H54 (cell line): ENCODE measurements around the gene LRRC1.
A peak's percentile ranks its signal among the peaks of the same experiment; 100 is the strongest.

Experiments used
- DNase-seq: peaks from one replicate; pipeline ENCODE4 v3.0.0; 2011; ENCODE audit warnings: low spot score, mixed read lengths; ENCODE audit not compliant: insufficient read length
- FAIRE-seq: peaks from 3 replicates; lab custom pipeline; 2011; peaks lifted over from hg19 to GRCh38; lab: Jason Lieb, UNC
- POLR2A ChIP-seq: IDR thresholded peaks from 2 replicates; pipeline ENCODE4 v1.6.1; 2011; ENCODE audit warnings: low read depth, mild to moderate bottlenecking, low read length

LRRC1 gene

GRCh38 chr6:53857318-53858094 is 62.7 kb downstream of the LRRC1 start:
- no peak for FAIRE-seq
- no peak for DNase-seq
- no peak for TF ChIP-seq POLR2A

GRCh38 chr6:53858196-53858595 is 63.4 kb downstream of the LRRC1 start:
- TF ChIP-seq POLR2A = no peak
- no peak for DNase-seq
- no peak for FAIRE-seq

- no peak for DNase-seq
- TF ChIP-seq POLR2A = no peak
- no peak for FAIRE-seq
Observed at GRCh38 chr6:53858913-53859312, 64.1 kb downstream of the LRRC1 start.

- FAIRE-seq (no peak), DNase-seq (no peak)
- TF ChIP-seq POLR2A = no peak
Observed at GRCh38 chr6:53860511-53860910, 65.7 kb downstream of the LRRC1 start.

GRCh38 chr6:53861518-53861917 is 66.7 kb downstream of the LRRC1 start:
- DNase-seq (no peak), FAIRE-seq (no peak)
- no peak for TF ChIP-seq POLR2A

- no peak for DNase-seq
- TF ChIP-seq POLR2A = no peak
- no peak for FAIRE-seq
Observed at GRCh38 chr6:53862662-53863462, 68.1 kb downstream of the LRRC1 start.

GRCh38 chr6:53864781-53865180 is 70.0 kb downstream of the LRRC1 start:
- TF ChIP-seq POLR2A = no peak
- FAIRE-seq (no peak), DNase-seq (no peak)

GRCh38 chr6:53866226-53866625 is 71.4 kb downstream of the LRRC1 start:
- DNase-seq = no peak
- TF ChIP-seq POLR2A = no peak
- no peak for FAIRE-seq

GRCh38 chr6:53868626-53869025 is 73.8 kb downstream of the LRRC1 start:
- no peak for TF ChIP-seq POLR2A
- FAIRE-seq = no peak
- DNase-seq = no peak

- TF ChIP-seq POLR2A = no peak
- FAIRE-seq = peak; percentile 30
- DNase-seq = no peak
Observed at GRCh38 chr6:53869964-53870363, 75.2 kb downstream of the LRRC1 start.

- no peak for TF ChIP-seq POLR2A
- no peak for FAIRE-seq
- no peak for DNase-seq
Observed at GRCh38 chr6:53873922-53874321, 79.1 kb downstream of the LRRC1 start.

- peak; percentile 30 for FAIRE-seq
- no peak for TF ChIP-seq POLR2A
- no peak for DNase-seq
Observed at GRCh38 chr6:53874964-53875363, 80.2 kb downstream of the LRRC1 start.

GRCh38 chr6:53877151-53877550 is 82.3 kb downstream of the LRRC1 start:
- FAIRE-seq (no peak), DNase-seq (no peak)
- TF ChIP-seq POLR2A = no peak

GRCh38 chr6:53878808-53879207 is 84.0 kb downstream of the LRRC1 start:
- no peak for DNase-seq
- TF ChIP-seq POLR2A = no peak
- FAIRE-seq = no peak
